Measurements from ENCODE around the gene MYO5C.

GRCh38 chr15:52220251-52220650, 75.4 kb downstream of the MYO5C start:
- TF ChIP-seq CTCF (IDR thresholded peaks at IDR 0.05; ENCODE audit: low read depth, low read length) = no peak
- TF ChIP-seq EZH2phosphoT487 (IDR thresholded peaks at IDR 0.05; ENCODE audit: low read depth) = no peak

All from OCI-LY3 (cell line).